Ishikawa (cell line): ENCODE measurements around the gene RGS14.
A peak's percentile ranks its signal among the peaks of the same experiment; 100 is the strongest.

Source experiments
- CEBPB ChIP-seq: IDR thresholded peaks from 2 replicates; pipeline ENCODE4 v1.6.1; 2012
- CREB1 ChIP-seq: IDR thresholded peaks from 2 replicates; pipeline ENCODE4 v1.6.1; 2012; ENCODE audit warnings: low read depth
- EGR1 ChIP-seq: IDR thresholded peaks from 2 replicates; pipeline ENCODE4 v1.6.1; 2012
- EP300 ChIP-seq: IDR thresholded peaks from 2 replicates; pipeline ENCODE4 v1.6.1; 2012; ENCODE audit warnings: borderline replicate concordance
- FOXM1 ChIP-seq: IDR thresholded peaks from 2 replicates; pipeline ENCODE4 v1.6.1; 2012; ENCODE audit warnings: low read depth, borderline replicate concordance
- MAX ChIP-seq: IDR thresholded peaks from 2 replicates; pipeline ENCODE4 v1.6.1; 2012
- NFIC ChIP-seq: IDR thresholded peaks from 2 replicates; pipeline ENCODE4 v1.6.1; 2012
- RAD21 ChIP-seq: IDR thresholded peaks from 2 replicates; pipeline ENCODE4 v1.6.1; 2012; ENCODE audit warnings: low read depth
- REST ChIP-seq: IDR thresholded peaks from 2 replicates; pipeline ENCODE4 v1.6.1; 2012; ENCODE audit warnings: low read depth, mild to moderate bottlenecking
- TAF1 ChIP-seq: IDR thresholded peaks from 2 replicates; pipeline ENCODE4 v1.6.1; 2012; ENCODE audit warnings: low read depth, mild to moderate bottlenecking
- TCF12 ChIP-seq: IDR thresholded peaks from 2 replicates; pipeline ENCODE4 v1.6.1; 2012; ENCODE audit warnings: low read depth
- TEAD4 ChIP-seq: IDR thresholded peaks from 2 replicates; pipeline ENCODE4 v1.6.1; 2012
- USF1 ChIP-seq: IDR thresholded peaks from 2 replicates; pipeline ENCODE4 v1.6.1; 2012
- YY1 ChIP-seq: IDR thresholded peaks from 2 replicates; pipeline ENCODE4 v1.6.1; 2012; ENCODE audit warnings: low read depth
- ZBTB7A ChIP-seq: IDR thresholded peaks from 2 replicates; pipeline ENCODE4 v1.6.1; 2012; ENCODE audit warnings: low read depth

The RGS14 gene

GRCh38 chr5:177367981-177368868 lies 10.5 kb downstream of the RGS14 start:
- no peak for TF ChIP-seq RAD21
- no peak for TF ChIP-seq EP300
- no peak for TF ChIP-seq FOXM1
- no peak for TF ChIP-seq TAF1
- no peak for TF ChIP-seq TEAD4
- no peak for TF ChIP-seq EGR1
- TF ChIP-seq REST, result no peak
- TF ChIP-seq NFIC, result no peak
- no peak for TF ChIP-seq TCF12

GRCh38 chr5:177368869-177369644 lies 11.3 kb downstream of the RGS14 start:
- TF ChIP-seq RAD21 (peak; percentile 12; the same call in 1 of the 2 replicates), CREB1 (no peak)

- TF ChIP-seq CEBPB (no peak), FOXM1 (no peak), YY1 (no peak), CREB1 (no peak), EP300 (no peak), REST (no peak), TAF1 (no peak)
Measured at GRCh38 chr5:177369645-177370440, 12.1 kb downstream of the RGS14 start.

GRCh38 chr5:177370488-177371119 lies 12.9 kb downstream of the RGS14 start:
- TF ChIP-seq CEBPB (no peak), CREB1 (no peak), USF1 (0 out of 2 replicates have a peak, but pooled peaks have one; percentile 16), MAX (peak; percentile 95), FOXM1 (no peak), TEAD4 (no peak), EP300 (no peak), RAD21 (peak; percentile 59), REST (no peak), ZBTB7A (no peak), NFIC (no peak), TAF1 (0 out of 2 replicates have a peak, but pooled peaks have one; percentile 33), EGR1 (no peak), YY1 (no peak), TCF12 (peak; percentile 21; the same call in 1 of the 2 replicates)
